Epithelial cell of proximal tubule (primary cell): ENCODE data around the gene SPRING1. TPM values are rescaled to one million over a fixed set of nuclear protein-coding genes. Genes with fewer than 3 reads are reported as not detected.

Experiments used
- DNase-seq: peaks from one replicate; pipeline ENCODE4 v3.0.0-alpha.2; 2011; ENCODE audit warnings: low read depth
- H3K4me3 ChIP-seq: 2 replicates; pipeline ENCODE4 v1.5.1; 2011; ENCODE audit warnings: low read depth, mild to moderate bottlenecking, low read length
- CTCF ChIP-seq: conservative IDR thresholded peaks from 2 replicates; pipeline ENCODE4 v1.5.1; 2012; ENCODE audit warnings: low read depth, mild to moderate bottlenecking, low read length
- total RNA-seq: library from RNA; depleted of rRNA; stranded (reverse); fragments of >200 nt; gene quantifications from 2 replicates; pipeline ENCODE4 v1.2.3, GENCODE V29; 2015

Gene SPRING1
- total RNA-seq, 1 donor from 2014 or later, result 49.9 TPM

- peak overlapping the region; percentile 17 for H3K4me3 ChIP-seq
- DNase-seq, result no peak
- peak; percentile 63 for TF ChIP-seq CTCF
These were observed 28.8 kb downstream of the SPRING1 start for GRCh38 chr12:116708826-116709756.

GRCh38 chr12:116707751-116708150 lies 30.1 kb downstream of the SPRING1 start:
- DNase-seq, result no peak
- TF ChIP-seq CTCF, result no peak

GRCh38 chr12:116703214-116703795 lies 34.6 kb downstream of the SPRING1 start:
- no peak for DNase-seq
- peak; percentile 93 for TF ChIP-seq CTCF
- no peak overlapping the region for H3K4me3 ChIP-seq

More at GRCh38 chr12:116707751-116708150, 30.1 kb downstream of the SPRING1 start:
- no peak overlapping the region for H3K4me3 ChIP-seq

GRCh38 chr12:116701432-116701831 lies 36.4 kb downstream of the SPRING1 start:
- H3K4me3 ChIP-seq, result no peak overlapping the region
- no peak for DNase-seq
- no peak for TF ChIP-seq CTCF

- DNase-seq, result no peak
- no peak for TF ChIP-seq CTCF
- H3K4me3 ChIP-seq, result no peak overlapping the region
These were observed 37.8 kb downstream of the SPRING1 start for GRCh38 chr12:116700066-116700465.

GRCh38 chr12:116698554-116699075 lies 39.3 kb downstream of the SPRING1 start:
- H3K4me3 ChIP-seq, result no peak overlapping the region
- TF ChIP-seq CTCF, result no peak
- DNase-seq, result no peak
